IPS-18a (cell line): Measurements from ENCODE around the gene CMPK1.
A peak's percentile ranks its signal among the peaks of the same experiment; 100 is the strongest.

Experiments
- H3K27ac ChIP-seq: one replicate; pipeline ENCODE4 v1.5.1; 2013; ENCODE audit warnings: low read length
- H3K27me3 ChIP-seq: one replicate; pipeline ENCODE4 v1.6.1; 2013; ENCODE audit warnings: mild to moderate bottlenecking, low read length; ENCODE audit not compliant: control insufficient read depth, insufficient read depth
- H3K36me3 ChIP-seq: one replicate; pipeline ENCODE4 v1.6.1; 2013; ENCODE audit warnings: low read depth, low read length; ENCODE audit not compliant: control insufficient read depth
- H3K4me1 ChIP-seq: one replicate; pipeline ENCODE4 v1.6.1; 2013; ENCODE audit warnings: low read depth, low read length; ENCODE audit not compliant: control insufficient read depth
- H3K4me3 ChIP-seq: one replicate; pipeline ENCODE4 v1.5.1; 2013; ENCODE audit warnings: low read length
- H3K9ac ChIP-seq: one replicate; pipeline ENCODE4 v1.6.1; 2013; ENCODE audit warnings: mild to moderate bottlenecking, low read length, moderate library complexity
- H3K9me3 ChIP-seq: one replicate; pipeline ENCODE4 v1.6.1; 2013; ENCODE audit warnings: low read depth, low read length; ENCODE audit not compliant: control insufficient read depth

CMPK1 gene

DNA sequence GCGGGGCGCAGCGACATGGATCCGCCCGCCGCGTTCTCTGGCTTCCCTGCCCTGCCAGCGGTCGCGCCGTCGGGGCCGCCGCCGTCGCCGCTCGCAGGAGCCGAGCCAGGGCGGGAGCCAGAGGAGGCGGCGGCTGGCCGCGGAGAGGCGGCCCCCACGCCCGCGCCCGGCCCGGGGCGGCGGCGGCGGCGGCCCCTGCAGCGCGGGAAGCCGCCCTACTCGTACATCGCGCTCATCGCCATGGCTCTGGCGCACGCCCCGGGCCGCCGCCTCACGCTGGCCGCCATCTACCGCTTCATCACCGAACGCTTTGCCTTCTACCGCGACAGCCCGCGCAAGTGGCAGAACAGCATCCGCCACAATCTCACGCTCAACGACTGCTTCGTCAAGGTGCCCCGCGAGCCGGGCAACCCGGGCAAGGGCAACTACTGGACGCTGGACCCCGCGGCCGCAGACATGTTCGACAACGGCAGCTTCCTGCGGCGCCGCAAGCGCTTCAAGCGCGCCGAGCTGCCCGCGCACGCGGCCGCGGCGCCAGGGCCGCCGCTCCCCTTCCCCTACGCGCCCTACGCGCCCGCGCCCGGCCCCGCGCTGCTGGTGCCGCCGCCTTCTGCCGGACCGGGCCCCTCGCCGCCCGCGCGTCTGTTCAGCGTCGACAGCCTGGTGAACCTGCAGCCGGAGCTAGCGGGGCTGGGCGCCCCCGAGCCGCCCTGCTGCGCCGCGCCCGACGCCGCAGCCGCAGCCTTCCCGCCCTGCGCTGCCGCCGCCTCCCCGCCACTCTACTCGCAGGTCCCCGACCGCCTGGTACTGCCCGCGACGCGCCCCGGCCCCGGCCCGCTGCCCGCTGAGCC lies 83.0 kb downstream of the CMPK1 start:
- Histone ChIP-seq H3K9me3 (no peaks in the 10 kb centered on the region), H3K4me3 (peak overlapping the region; percentile 22), H3K36me3 (no peaks in the 10 kb centered on the region), H3K9ac (no peak overlapping the region), H3K27me3 (peaks cover 87% of the 10 kb centered on the region), H3K27ac (no peak overlapping the region), H3K4me1 (no peaks in the 10 kb centered on the region)

DNA sequence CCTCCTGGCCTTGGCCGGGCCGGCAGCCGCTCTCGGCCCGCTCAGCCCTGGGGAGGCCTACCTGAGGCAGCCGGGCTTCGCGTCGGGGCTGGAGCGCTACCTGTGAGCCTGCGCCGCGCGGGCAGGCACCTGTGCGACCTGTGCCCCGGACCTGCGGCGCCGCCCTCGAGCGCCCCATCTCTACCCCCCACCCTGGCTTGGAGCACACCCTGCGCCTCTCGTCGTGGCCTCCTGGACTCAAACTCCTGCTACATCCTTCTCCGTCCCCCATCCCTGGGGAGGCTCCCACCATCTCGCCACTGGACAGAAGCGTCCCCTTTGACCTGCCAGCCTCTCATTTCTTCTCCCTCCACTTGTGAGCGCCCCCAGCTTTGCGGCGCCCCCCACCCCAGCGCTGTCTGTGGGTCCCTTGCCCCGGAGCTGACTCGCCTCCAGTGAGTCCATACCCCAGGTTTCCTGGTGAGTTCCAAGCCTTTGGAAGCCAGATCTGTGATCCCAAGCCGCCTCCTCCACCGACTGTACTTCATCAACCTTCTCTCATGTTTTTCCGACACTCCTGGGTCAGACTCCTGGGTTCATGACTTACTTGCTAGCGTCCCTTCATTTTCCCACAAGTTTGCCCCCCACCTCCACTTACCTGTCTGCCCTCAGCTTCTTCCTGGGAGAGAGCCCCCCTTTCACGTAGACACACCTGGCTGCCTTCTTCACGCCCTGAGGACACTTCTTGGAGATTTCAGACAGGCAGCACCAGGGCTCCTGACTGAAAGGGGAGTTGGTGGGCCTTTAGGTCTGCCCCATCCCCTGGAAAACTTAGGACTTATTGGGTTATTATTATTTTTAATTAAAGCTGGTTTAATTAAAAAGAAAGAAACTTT lies 83.8 kb downstream of the CMPK1 start:
- H3K4me1 ChIP-seq: no peaks in the 10 kb centered on the region
- H3K9me3 ChIP-seq: no peaks in the 10 kb centered on the region
- no peak overlapping the region for H3K27ac ChIP-seq
- peaks cover 90% of the 10 kb centered on the region for H3K27me3 ChIP-seq
- H3K4me3 ChIP-seq: no peak overlapping the region
- no peaks in the 10 kb centered on the region for H3K36me3 ChIP-seq
- no peak overlapping the region for H3K9ac ChIP-seq

DNA sequence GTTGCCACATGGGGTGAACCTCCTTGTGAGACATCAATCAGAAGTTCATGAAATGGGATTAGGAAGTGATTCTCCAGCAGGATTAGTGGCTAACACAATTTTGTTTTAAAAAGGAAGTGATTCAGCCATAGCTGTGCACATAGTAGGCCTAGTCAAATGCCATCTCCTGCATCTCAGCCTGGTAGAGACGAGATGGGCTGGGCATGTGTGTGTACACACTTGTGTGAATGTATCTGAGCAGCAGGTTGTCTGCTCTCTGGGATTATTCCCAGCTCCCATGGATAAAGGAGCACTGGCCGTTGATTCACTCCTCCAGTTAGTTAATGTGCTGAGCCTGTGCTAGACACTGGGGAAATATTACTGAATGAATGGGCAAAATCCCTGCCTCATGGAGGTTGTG lies 84.5 kb downstream of the CMPK1 start:
- no peaks in the 10 kb centered on the region for H3K9me3 ChIP-seq
- H3K4me1 ChIP-seq: no peaks in the 10 kb centered on the region
- no peak overlapping the region for H3K9ac ChIP-seq
- H3K4me3 ChIP-seq: no peak overlapping the region
- H3K36me3 ChIP-seq: no peaks in the 10 kb centered on the region
- H3K27ac ChIP-seq: no peak overlapping the region
- peaks cover 90% of the 10 kb centered on the region for H3K27me3 ChIP-seq

DNA sequence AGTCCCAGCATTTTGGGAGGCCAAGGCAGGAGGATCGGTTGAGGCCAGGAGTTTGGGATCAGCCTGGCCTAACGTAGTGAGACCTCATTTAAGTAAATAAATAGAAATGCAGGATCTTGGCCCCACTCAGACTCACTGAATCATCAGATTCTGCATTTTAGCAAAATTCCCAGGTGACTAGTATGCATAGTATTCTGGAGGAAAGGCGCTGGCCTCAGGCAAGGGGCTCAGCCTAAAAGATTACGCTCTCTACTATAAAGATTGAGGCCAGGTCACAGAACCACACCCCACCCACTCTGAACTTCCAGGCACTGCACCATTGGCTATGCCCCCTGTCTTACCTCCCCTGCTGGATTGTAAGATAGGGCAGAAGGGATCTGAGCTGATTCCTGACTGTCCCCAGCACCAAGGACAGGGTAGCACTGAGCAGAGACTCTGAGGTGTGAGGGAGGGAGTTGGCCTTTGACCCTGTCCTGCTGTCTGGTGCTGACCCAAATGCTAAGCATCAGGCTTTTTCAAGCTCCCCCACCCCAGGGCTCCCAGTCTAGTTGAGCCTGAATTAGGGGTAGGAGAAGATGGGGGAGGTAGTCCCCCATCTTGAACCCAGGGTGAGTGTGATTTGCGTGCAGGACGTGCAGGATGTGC lies 85.2 kb downstream of the CMPK1 start:
- Histone ChIP-seq H3K4me1 (no peaks in the 10 kb centered on the region), H3K27me3 (peaks cover 90% of the 10 kb centered on the region), H3K36me3 (no peaks in the 10 kb centered on the region), H3K27ac (no peak overlapping the region), H3K9me3 (no peaks in the 10 kb centered on the region), H3K9ac (no peak overlapping the region), H3K4me3 (no peak overlapping the region)

DNA sequence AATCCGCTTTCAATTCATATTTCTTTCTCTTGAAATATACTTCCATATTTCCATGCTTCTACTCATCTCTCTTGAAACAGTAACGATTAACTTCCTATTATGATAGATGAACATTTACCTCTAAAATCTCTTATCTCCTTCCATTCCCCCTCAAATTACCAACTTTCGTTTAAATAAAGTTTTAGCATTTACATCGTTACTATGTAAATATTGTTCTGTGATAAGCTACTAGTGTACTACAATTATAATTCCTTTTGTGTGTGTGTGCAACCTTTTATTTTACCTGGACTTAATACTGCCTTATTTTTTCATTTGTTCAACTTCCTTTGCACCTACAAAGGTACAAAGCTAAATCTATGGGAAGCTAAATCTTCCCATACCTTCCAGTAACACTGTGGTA lies 87.0 kb downstream of the CMPK1 start:
- no peaks in the 10 kb centered on the region for H3K36me3 ChIP-seq
- H3K4me1 ChIP-seq: no peaks in the 10 kb centered on the region
- H3K9ac ChIP-seq: no peak overlapping the region
- no peak overlapping the region for H3K4me3 ChIP-seq
- H3K27ac ChIP-seq: no peak overlapping the region
- H3K9me3 ChIP-seq: no peaks in the 10 kb centered on the region
- peaks cover 88% of the 10 kb centered on the region for H3K27me3 ChIP-seq

DNA sequence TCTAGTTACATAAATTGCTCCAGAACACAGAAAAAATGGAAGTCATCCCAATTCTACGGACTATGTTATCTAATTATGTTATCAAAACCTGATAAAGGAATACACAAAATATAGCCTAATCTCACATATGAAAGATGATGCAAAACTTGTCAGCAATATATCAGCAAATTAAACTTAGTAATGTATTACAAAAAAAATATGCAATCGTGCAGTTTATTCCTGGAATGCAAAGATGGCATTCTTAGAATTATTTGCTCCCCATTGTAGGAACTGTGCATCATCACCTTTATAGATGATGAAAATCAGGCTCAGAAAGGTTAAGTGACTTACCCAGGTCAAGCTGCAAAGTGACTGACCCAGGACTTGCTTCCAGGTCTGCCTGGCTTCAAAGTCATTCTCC lies 90.3 kb downstream of the CMPK1 start:
- H3K4me1 ChIP-seq: no peaks in the 10 kb centered on the region
- H3K27me3 ChIP-seq: peaks cover 84% of the 10 kb centered on the region
- H3K9me3 ChIP-seq: no peaks in the 10 kb centered on the region
- H3K4me3 ChIP-seq: no peak overlapping the region
- no peak overlapping the region for H3K27ac ChIP-seq
- H3K9ac ChIP-seq: no peak overlapping the region
- no peaks in the 10 kb centered on the region for H3K36me3 ChIP-seq

DNA sequence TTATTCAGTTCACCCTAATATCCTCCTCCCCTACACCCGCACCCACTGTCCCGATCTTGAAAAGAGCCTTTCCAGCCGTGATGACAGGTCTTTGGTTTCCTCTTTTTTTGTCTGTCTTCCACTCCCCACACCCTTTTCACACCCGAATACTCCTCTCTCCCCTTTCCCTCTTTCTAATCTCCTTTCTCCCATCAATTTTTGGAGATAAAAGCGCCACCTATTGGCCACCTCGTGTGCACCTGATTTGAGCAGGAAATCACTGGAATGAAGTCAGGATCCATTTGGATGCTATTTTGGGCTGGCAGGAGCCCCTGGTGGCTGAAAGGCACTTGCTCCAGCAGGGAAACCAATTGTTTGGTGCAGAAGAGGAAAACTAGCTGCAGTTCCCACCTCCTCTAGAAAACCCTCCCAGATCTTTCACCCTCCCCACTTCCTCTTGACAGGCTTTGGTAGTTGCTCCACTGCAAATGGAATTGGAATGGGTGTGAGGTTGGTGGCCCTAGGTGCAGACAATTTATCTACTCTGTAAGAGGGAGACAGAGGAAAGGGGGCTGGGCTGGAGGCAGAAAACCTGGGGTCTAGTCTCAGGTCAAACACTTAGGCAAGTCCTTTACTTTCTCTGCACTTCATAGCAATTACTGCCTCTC lies 90.9 kb downstream of the CMPK1 start:
- Histone ChIP-seq H3K36me3 (no peaks in the 10 kb centered on the region), H3K4me1 (no peaks in the 10 kb centered on the region), H3K4me3 (no peak overlapping the region), H3K9me3 (no peaks in the 10 kb centered on the region), H3K9ac (no peak overlapping the region), H3K27ac (no peak overlapping the region), H3K27me3 (peaks cover 84% of the 10 kb centered on the region)
